AG09309 (cell line): ENCODE results near the gene NDUFA6.

Experiments used
- DNase-seq: peaks from one replicate; pipeline ENCODE4 v3.0.0-alpha.2; 2010; ENCODE audit warnings: low read depth
- H3K4me3 ChIP-seq: 2 replicates; pipeline ENCODE4 v1.5.1; 2011; ENCODE audit warnings: mild to moderate bottlenecking, low read depth, low read length, moderate library complexity; ENCODE audit not compliant: control insufficient read depth
- TF ChIP-seq, protein P1 (sequence below): IDR thresholded peaks from 2 replicates; pipeline ENCODE4 v1.5.1; 2011; ENCODE audit warnings: mild to moderate bottlenecking, low read depth, low read length, inconsistent platforms; ENCODE audit not compliant: insufficient read depth, control insufficient read depth; ENCODE audit errors: missing control alignments

Gene NDUFA6

DNA sequence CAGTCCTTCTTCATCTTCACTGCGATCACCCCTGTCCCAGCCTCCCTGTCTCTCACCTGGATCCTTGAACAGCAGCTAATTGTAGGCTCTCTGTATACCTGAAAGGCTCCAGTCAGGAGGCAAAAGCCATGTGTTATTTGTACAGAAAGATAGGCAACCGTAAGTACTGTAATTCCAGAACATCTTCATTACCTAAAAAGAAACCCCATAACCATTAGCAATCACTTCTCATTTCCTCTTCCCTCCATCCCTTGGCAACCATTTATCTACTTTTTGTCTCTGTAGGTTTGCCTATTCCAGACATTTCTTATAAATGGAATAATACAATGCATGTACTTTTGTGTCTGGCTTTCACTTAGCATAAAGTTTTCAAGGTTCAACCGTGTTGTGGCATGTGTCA, 37.8 kb downstream of the NDUFA6 start:
- no peak for DNase-seq
- H3K4me3 ChIP-seq, result no peak overlapping the region
- TF ChIP-seq, protein P1, sequence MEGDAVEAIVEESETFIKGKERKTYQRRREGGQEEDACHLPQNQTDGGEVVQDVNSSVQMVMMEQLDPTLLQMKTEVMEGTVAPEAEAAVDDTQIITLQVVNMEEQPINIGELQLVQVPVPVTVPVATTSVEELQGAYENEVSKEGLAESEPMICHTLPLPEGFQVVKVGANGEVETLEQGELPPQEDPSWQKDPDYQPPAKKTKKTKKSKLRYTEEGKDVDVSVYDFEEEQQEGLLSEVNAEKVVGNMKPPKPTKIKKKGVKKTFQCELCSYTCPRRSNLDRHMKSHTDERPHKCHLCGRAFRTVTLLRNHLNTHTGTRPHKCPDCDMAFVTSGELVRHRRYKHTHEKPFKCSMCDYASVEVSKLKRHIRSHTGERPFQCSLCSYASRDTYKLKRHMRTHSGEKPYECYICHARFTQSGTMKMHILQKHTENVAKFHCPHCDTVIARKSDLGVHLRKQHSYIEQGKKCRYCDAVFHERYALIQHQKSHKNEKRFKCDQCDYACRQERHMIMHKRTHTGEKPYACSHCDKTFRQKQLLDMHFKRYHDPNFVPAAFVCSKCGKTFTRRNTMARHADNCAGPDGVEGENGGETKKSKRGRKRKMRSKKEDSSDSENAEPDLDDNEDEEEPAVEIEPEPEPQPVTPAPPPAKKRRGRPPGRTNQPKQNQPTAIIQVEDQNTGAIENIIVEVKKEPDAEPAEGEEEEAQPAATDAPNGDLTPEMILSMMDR, result no peak

DNA sequence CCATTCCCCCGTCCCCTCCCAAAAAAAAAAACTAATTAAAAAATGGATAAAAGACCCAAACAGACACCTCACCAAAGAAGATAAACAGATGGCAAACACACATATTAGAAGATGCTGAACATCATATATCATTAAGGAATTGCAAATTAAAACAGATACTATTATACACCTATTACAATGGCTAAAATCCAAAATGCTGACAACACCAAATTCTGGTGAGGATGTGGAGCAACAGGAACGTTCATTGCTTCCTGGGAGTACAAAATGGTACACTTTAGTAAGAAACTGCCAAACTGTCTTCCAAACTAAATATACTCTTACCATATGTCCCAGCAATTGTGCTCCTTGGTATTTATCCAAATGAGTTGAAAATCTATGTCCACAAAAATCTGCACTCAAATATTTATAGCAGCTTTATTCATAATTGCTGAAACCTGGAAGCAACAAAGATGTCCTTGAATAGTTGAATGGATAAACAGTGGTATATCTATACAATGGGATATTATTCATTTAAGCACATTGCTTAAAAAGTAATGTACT, 39.9 kb downstream of the NDUFA6 start:
- TF ChIP-seq, protein P1, result no peak
- no peak for DNase-seq
- H3K4me3 ChIP-seq, result no peak overlapping the region

DNA sequence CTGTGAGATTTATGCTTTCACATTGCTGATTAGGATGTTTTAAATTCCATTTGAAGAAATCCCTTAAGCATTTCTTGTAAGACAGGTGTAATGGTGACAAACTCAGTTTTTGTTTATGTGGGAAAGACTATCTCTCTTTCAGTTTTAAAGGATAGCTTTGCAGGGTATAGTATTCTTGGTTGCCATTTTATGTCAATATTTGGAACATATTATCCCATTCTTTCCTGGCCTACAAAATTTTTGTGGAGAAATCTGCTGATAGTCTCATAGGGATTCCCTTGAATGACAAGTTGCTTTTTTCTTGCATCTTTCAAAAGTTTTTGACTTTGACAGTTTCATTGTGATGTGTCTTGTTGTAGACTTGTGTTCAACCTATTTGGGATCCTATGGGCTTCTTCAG, 48.8 kb downstream of the NDUFA6 start:
- no peak overlapping the region for H3K4me3 ChIP-seq
- DNase-seq, result no peak
- TF ChIP-seq, protein P1, result no peak

GRCh38 chr22:42039271-42039670, 51.3 kb downstream of the NDUFA6 start:
- DNase-seq, result peak; percentile 10
- TF ChIP-seq, protein P1, result no peak

More at GRCh38 chr22:42039271-42039670, 51.3 kb downstream of the NDUFA6 start:
- no peak overlapping the region for H3K4me3 ChIP-seq
